K562 (cell line): ENCODE measurements around the gene PLK5. TPM values are rescaled to one million over a fixed set of nuclear protein-coding genes. Genes with fewer than 3 reads are reported as not detected.
A peak's percentile ranks its signal among the peaks of the same experiment; 100 is the strongest.

Source experiments
- ATAC-seq: fragments of 200-7000 bp; cut with Tn5 transposase; 3 replicates; pipeline ENCODE4 v1.9.1; 2020; ENCODE audit warnings: moderate library complexity
- BruUV-seq: library from RNA; stranded (reverse); fragments of 400-500 nt; replicated peaks from 2 replicates; lab custom pipeline; 2021; lab: Mats Ljungman, UMichigan
- CTCF ChIA-PET: fragments of 300-600 bp; formaldehyde crosslinking; extraction: SDS; loops from one replicate; lab custom pipeline; 2021; ENCODE audit warnings: low intra/inter-chr PET ratio; lab: Yijun Ruan, JAX
- POLR2A ChIA-PET: fragments of 300-600, 350-650 bp; sonication (Branson Sonifier 250); formaldehyde crosslinking; extraction: SDS; loops from one replicate; lab custom pipeline; 2021; ENCODE audit warnings: antibody characterized with exemption, inconsistent platforms; lab: Yijun Ruan, JAX
- DNase-seq, 4 experiments: peaks; one replicate each; pipeline versions ENCODE4 v3.0.0 to v3.0.0-alpha.2; 2011 to 2018; ENCODE audit warnings: low spot score in 3 of 4, mixed read lengths in 3 of 4; ENCODE audit errors: extremely low read depth in 1 of 4
- FAIRE-seq: peaks from 2 replicates; lab custom pipeline; 2011; peaks lifted over from hg19 to GRCh38; lab: Jason Lieb, UNC
- H2AFZ ChIP-seq: 2 replicates; pipeline ENCODE4 v1.6.0; 2011; ENCODE audit warnings: low read depth, low read length, control low read depth, inconsistent platforms
- H3K27ac ChIP-seq: fragments of 200-600 bp; 3 replicates; pipeline ENCODE4 v1.8.0; 2011; ENCODE audit warnings: low read depth, mild to moderate bottlenecking, control low read depth, inconsistent platforms, low read length, moderate library complexity, mixed read lengths; ENCODE audit errors: extremely low read depth
- H3K27me3 ChIP-seq, 2 experiments: fragments of 300-600 bp in 1 of 2; 2 replicates in 1 of 2; 3 replicates in 1 of 2; pipeline versions ENCODE4 v1.6.0 to v1.8.0; 2011; ENCODE audit warnings: inconsistent platforms in 2 of 2, low read length in 2 of 2, mild to moderate bottlenecking in 1 of 2, mixed read lengths in 1 of 2, moderate library complexity in 1 of 2; ENCODE audit not compliant: control insufficient read depth in 2 of 2, insufficient read depth in 2 of 2
- H3K36me3 ChIP-seq: fragments of 300-600 bp; 3 replicates; pipeline ENCODE4 v1.8.0; 2011; ENCODE audit warnings: mild to moderate bottlenecking, low read length, inconsistent platforms; ENCODE audit not compliant: control insufficient read depth, insufficient read depth
- H3K4me1 ChIP-seq, 2 experiments: fragments of 200-600 bp in 1 of 2; replicated peaks in 1 of 2; 2 replicates in 1 of 2; 3 replicates in 1 of 2; pipeline versions ENCODE4 v1.5.1 to v1.8.0; 2011; ENCODE audit warnings: inconsistent platforms in 2 of 2, low read length in 2 of 2, mild to moderate bottlenecking in 1 of 2, mixed read lengths in 1 of 2, moderate library complexity in 1 of 2; ENCODE audit not compliant: control insufficient read depth in 2 of 2, insufficient read depth in 2 of 2
- H3K4me2 ChIP-seq: 2 replicates; pipeline ENCODE4 v1.6.1; 2011; ENCODE audit warnings: low read length, control low read depth, inconsistent platforms, mixed read lengths; ENCODE audit not compliant: insufficient read depth
- H3K4me3 ChIP-seq: fragments of 200-600 bp; sonication (generic), shearing (Covaris generic); 2 replicates; pipeline ENCODE4 v1.5.1; 2016; ENCODE audit warnings: control low read depth, inconsistent platforms
- H3K79me2 ChIP-seq: fragments of 200-600 bp; 3 replicates; pipeline ENCODE4 v1.8.0; 2011; ENCODE audit warnings: low read length, inconsistent platforms; ENCODE audit not compliant: control insufficient read depth, insufficient read depth
- H3K9ac ChIP-seq, 2 experiments: 2 replicates each; pipeline versions ENCODE4 v1.6.0 to v1.6.1; 2011; ENCODE audit warnings: low read depth in 2 of 2, low read length in 2 of 2, control low read depth in 1 of 2, inconsistent platforms in 1 of 2, mild to moderate bottlenecking in 1 of 2, mixed read lengths in 1 of 2; ENCODE audit not compliant: insufficient read depth in 1 of 2
- H3K9me1 ChIP-seq: one replicate; pipeline ENCODE4 v1.6.0; 2011; ENCODE audit warnings: inconsistent platforms, mild to moderate bottlenecking, low read length, moderate library complexity; ENCODE audit not compliant: control insufficient read depth, insufficient read depth
- H3K9me3 ChIP-seq: replicated peaks from 2 replicates; pipeline ENCODE4 v1.5.1; 2011; ENCODE audit warnings: low read depth, low read length, inconsistent platforms; ENCODE audit not compliant: control insufficient read depth, insufficient read depth
- H4K20me1 ChIP-seq: replicated peaks from 2 replicates; pipeline ENCODE4 v1.6.1; 2011; ENCODE audit warnings: low read length, inconsistent platforms, mixed read lengths; ENCODE audit not compliant: control insufficient read depth, insufficient read depth
- BDP1 ChIP-seq: IDR thresholded peaks from 3 replicates; pipeline ENCODE4 v1.6.1; 2011; ENCODE audit not compliant: insufficient read length, insufficient read depth
- HDAC1 ChIP-seq, 2 experiments: fragments of 450-650 bp; IDR thresholded peaks; 2 replicates each; pipeline ENCODE4 v1.6.1; 2016 to 2017; ENCODE audit warnings: inconsistent platforms in 1 of 2, mild to moderate bottlenecking in 1 of 2, moderate library complexity in 1 of 2
- HLTF ChIP-seq: fragments of 450-650 bp; IDR thresholded peaks from 2 replicates; pipeline ENCODE4 v1.6.1; 2016
- LARP7 ChIP-seq: fragments of 450-650 bp; IDR thresholded peaks from 2 replicates; pipeline ENCODE4 v1.6.1; 2016
- SMARCE1 ChIP-seq: fragments of 450-650 bp; IDR thresholded peaks from 2 replicates; pipeline ENCODE4 v1.7.1; 2016; ENCODE audit warnings: mild to moderate bottlenecking
- TRIM24 ChIP-seq, 2 experiments: fragments of 450-650 bp; IDR thresholded peaks; 2 replicates each; pipeline ENCODE4 v1.6.1; 2016
- TRIM25 ChIP-seq: fragments of 450-650 bp; IDR thresholded peaks from 2 replicates; pipeline ENCODE4 v1.7.0; 2016; ENCODE audit warnings: borderline replicate concordance
- ZNF407 ChIP-seq: fragments of 450-650 bp; IDR thresholded peaks from 2 replicates; pipeline ENCODE4 v1.6.1; 2016; ENCODE audit warnings: low read depth
- WGBS: fragments of 100-300 bp; shearing (Covaris generic); methylation state at CpG from one replicate; pipeline ENCODE4 v1.1.6; 2016; ENCODE audit warnings: low coverage, mixed read lengths; ENCODE audit not compliant: insufficient coverage; ENCODE audit errors: missing lambda C conversion rate; 5-methylcytosine and 5-hydroxymethylcytosine counted together
- in situ Hi-C: fragments of 300-500 bp; cut with MboI; formaldehyde crosslinking; loops from 4 replicates; pipeline ENCODE4 v1.15.0; 2018; ENCODE audit warnings: inconsistent platforms, mixed read lengths
- intact Hi-C: fragments of 100-400 bp; cut with micrococcal nuclease; formaldehyde crosslinking; loops from 2 replicates; pipeline ENCODE4 v1.14.2; 2022
- polyA plus RNA-seq, 8 experiments: library from polyadenylated mRNA; depleted of rRNA in 4 of 8; stranded (reverse) in 5 of 8; unstranded in 3 of 8; fragments of >200 nt; fragmentation: Nextera tagmentation in 2 of 8; fragmentation: Illumina TruSeq in 1 of 8; extraction: Ambion mirVana in 2 of 8; extraction: Trizol in 1 of 8; gene quantifications; 2 replicates each; pipeline versions ENCODE4 v1.2.1 to v1.2.3, GENCODE V29; 2011 to 2014; ENCODE audit warnings: inconsistent platforms in 1 of 8, missing spikeins in 1 of 8
- total RNA-seq, 7 experiments: library from RNA; depleted of rRNA in 6 of 7; stranded (reverse); fragments of >200 nt in 6 of 7; fragmentation: Illumina TruSeq in 2 of 7; extraction: Trizol in 2 of 7; gene quantifications; 2 replicates each; pipeline versions ENCODE4 v1.2.1 to v1.2.3, GENCODE V29; 2011 to 2021; ENCODE audit warnings: low replicate concordance in 1 of 7
- TF ChIP-seq, protein P1 (sequence below): fragments of 450-650 bp; IDR thresholded peaks from 2 replicates; pipeline ENCODE4 v1.6.1; 2018; ENCODE audit not compliant: partially characterized antibody

PLK5 gene
- total and polyA plus RNA-seq, 9 of the 15 experiments (the other 6 are each of a cell fraction or from before 2014, with no cell fraction given) = 0.04 to 0.23 (median 0.11) TPM; not detected in 5

- Histone ChIP-seq H4K20me1 (peaks cover 5% of the 10 kb centered on the region), H3K27ac (no peak overlapping the region), H3K9ac (no peak overlapping the region), H3K79me2 (peaks cover 22% of the 10 kb centered on the region), H3K4me3 (no peak overlapping the region), H3K9me3 (no peaks in the 10 kb centered on the region), H3K36me3 (no peaks in the 10 kb centered on the region), H2AFZ (no peak overlapping the region), H3K4me1 (peaks cover 12 to 53% of the 10 kb centered on the region in 2 experiments), H3K9me1 (no peaks in the 10 kb centered on the region), H3K27me3 (no peaks in the 10 kb centered on the region), H3K4me2 (no peak overlapping the region)
- no TSS peak for BruUV-seq
- FAIRE-seq (no peak), DNase-seq (no peak), ATAC-seq (no peak)
- 37% methylated on average over 3 of the region's 4 CpGs for WGBS
- ChIA-PET CTCF (interaction anchor here (0.7 kb wide), 2 partner anchors 54 to 527 kb away, joined by 3 read pairs; partner anchors contain the start of gene IZUMO4), POLR2A (no interaction called here)
- in situ Hi-C loops (no loop called here), intact Hi-C loops (no loop called here)
- TF ChIP-seq TRIM25 (0 out of 2 replicates have a peak, but pooled peaks have one; percentile 50), ZNF407 (peak; percentile 25; the same call in 1 of the 2 replicates), BDP1 (no peak), HDAC1 (IDR thresholded peaks at IDR 0.05) (peak in 1 of 2 experiments; percentile 65; a peak in 3 of 4 replicates), SMARCE1 (0 out of 2 replicates have a peak, but pooled peaks have one; percentile 18), HLTF (0 out of 2 replicates have a peak, but pooled peaks have one; percentile 54), TRIM24 (IDR thresholded peaks at IDR 0.05) (0 out of 4 replicates have a peak, but pooled peaks of 1 of the 2 experiments have one; percentile 25), LARP7 (peak; percentile 69; the same call in 1 of the 2 replicates)
- TF ChIP-seq, protein P1, sequence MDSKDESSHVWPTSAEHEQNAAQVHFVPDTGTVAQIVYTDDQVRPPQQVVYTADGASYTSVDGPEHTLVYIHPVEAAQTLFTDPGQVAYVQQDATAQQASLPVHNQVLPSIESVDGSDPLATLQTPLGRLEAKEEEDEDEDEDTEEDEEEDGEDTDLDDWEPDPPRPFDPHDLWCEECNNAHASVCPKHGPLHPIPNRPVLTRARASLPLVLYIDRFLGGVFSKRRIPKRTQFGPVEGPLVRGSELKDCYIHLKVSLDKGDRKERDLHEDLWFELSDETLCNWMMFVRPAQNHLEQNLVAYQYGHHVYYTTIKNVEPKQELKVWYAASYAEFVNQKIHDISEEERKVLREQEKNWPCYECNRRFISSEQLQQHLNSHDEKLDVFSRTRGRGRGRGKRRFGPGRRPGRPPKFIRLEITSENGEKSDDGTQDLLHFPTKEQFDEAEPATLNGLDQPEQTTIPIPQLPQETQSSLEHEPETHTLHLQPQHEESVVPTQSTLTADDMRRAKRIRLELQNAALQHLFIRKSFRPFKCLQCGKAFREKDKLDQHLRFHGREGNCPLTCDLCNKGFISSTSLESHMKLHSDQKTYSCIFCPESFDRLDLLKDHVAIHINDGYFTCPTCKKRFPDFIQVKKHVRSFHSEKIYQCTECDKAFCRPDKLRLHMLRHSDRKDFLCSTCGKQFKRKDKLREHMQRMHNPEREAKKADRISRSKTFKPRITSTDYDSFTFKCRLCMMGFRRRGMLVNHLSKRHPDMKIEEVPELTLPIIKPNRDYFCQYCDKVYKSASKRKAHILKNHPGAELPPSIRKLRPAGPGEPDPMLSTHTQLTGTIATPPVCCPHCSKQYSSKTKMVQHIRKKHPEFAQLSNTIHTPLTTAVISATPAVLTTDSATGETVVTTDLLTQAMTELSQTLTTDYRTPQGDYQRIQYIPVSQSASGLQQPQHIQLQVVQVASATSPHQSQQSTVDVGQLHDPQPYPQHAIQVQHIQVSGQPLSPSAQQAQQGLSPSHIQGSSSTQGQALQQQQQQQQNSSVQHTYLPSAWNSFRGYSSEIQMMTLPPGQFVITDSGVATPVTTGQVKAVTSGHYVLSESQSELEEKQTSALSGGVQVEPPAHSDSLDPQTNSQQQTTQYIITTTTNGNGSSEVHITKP = peak; percentile 80
These were observed 46.1 kb downstream of the PLK5 start for GRCh38 chr19:1569997-1570396.
